PC-3 (cell line): ENCODE measurements around the gene DUSP22.

Experiments
- EZH2 ChIP-seq: fragments of 300-600 bp; sonication (generic); IDR thresholded peaks from one replicate; pipeline ENCODE4 v1.6.1; 2017; ENCODE audit warnings: antibody characterized with exemption, mild to moderate bottlenecking, low read length; ENCODE audit not compliant: unreplicated experiment
- TF ChIP-seq, protein P1 (sequence below): fragments of 300-600 bp; sonication (generic); conservative IDR thresholded peaks from 2 replicates; pipeline ENCODE4 v1.5.1; 2017; ENCODE audit warnings: antibody characterized with exemption, low read depth, mild to moderate bottlenecking, low read length

DNA sequence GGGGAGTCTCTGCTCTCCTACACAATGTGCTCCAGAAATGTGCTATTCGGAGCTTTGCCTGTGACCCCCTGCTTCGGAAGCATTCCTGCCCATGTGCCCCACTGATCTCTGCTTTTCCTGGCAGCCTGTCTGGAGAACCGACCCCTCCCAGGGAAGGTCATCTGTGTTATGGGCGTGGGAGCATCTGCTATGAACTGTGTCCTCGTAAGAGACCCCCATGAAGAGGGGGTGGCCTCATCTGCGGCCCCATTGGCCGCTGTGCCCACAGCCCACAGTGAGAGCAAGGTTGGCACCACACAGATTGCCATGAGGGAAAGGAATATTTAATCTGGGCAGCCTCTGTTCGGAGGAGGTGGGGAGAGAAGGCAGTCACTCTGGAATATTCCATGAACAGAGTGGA lies 66.6 kb downstream of the DUSP22 start:
- TF ChIP-seq, protein P1, sequence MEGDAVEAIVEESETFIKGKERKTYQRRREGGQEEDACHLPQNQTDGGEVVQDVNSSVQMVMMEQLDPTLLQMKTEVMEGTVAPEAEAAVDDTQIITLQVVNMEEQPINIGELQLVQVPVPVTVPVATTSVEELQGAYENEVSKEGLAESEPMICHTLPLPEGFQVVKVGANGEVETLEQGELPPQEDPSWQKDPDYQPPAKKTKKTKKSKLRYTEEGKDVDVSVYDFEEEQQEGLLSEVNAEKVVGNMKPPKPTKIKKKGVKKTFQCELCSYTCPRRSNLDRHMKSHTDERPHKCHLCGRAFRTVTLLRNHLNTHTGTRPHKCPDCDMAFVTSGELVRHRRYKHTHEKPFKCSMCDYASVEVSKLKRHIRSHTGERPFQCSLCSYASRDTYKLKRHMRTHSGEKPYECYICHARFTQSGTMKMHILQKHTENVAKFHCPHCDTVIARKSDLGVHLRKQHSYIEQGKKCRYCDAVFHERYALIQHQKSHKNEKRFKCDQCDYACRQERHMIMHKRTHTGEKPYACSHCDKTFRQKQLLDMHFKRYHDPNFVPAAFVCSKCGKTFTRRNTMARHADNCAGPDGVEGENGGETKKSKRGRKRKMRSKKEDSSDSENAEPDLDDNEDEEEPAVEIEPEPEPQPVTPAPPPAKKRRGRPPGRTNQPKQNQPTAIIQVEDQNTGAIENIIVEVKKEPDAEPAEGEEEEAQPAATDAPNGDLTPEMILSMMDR, result no peak
- TF ChIP-seq EZH2, result no peak
